A673 (cell line): ENCODE results near the gene ARHGAP26.

Source experiments
- CTCF ChIP-seq: fragments of 300-800, 200-600 bp; sonication (generic); conservative IDR thresholded peaks from 2 replicates; pipeline ENCODE4 v1.5.1; 2017; ENCODE audit warnings: low read depth, mild to moderate bottlenecking, antibody characterized with exemption, low read length, moderate library complexity, mixed read lengths
- EZH2 ChIP-seq: fragments of 200-600 bp; sonication (generic); IDR thresholded peaks from 2 replicates; pipeline ENCODE4 v1.6.1; 2017; ENCODE audit warnings: borderline replicate concordance, low read depth, mild to moderate bottlenecking, mixed read lengths, antibody characterized with exemption, low read length; ENCODE audit not compliant: poor library complexity, severe bottlenecking

- no peak for TF ChIP-seq CTCF
- TF ChIP-seq EZH2, result no peak
These were observed 63.6 kb downstream of the ARHGAP26 start for GRCh38 chr5:142833517-142834449.
